Ovary (tissue), 9 donors: ENCODE measurements around the gene SH3RF1. TPM values are rescaled to one million over a fixed set of nuclear protein-coding genes. Genes with fewer than 3 reads are reported as not detected.

Experiments used
- DNase-seq, 5 donors: peaks; one replicate each; pipeline ENCODE4 v3.0.0-alpha.2; 2019 to 2020
- H3K27ac ChIP-seq, 2 donors: fragments of 200-600 bp; one replicate each; pipeline versions ENCODE4 v1.5.1 to v1.8.0; 2019 to 2022
- H3K27me3 ChIP-seq: fragments of 200-600 bp; one replicate; pipeline ENCODE4 v1.8.0; 2022
- H3K36me3 ChIP-seq: fragments of 200-600 bp; sonication (generic); one replicate; pipeline ENCODE4 v1.5.1; 2019
- H3K4me1 ChIP-seq: one replicate; pipeline ENCODE4 v1.8.1; 2013; ENCODE audit warnings: mild to moderate bottlenecking, moderate library complexity; ENCODE audit not compliant: insufficient read depth
- H3K4me3 ChIP-seq: fragments of 200-600 bp; sonication (generic); one replicate; pipeline ENCODE4 v1.5.1; 2017
- H3K9me3 ChIP-seq, 2 donors: fragments of 200-600 bp in 1 of 2; sonication (generic) in 1 of 2; one replicate each; pipeline versions ENCODE4 v1.5.1 to v1.8.1; 2013 to 2019; ENCODE audit warnings: mild to moderate bottlenecking in 1 of 2, moderate library complexity in 1 of 2
- EP300 ChIP-seq: sonication (generic); formaldehyde crosslinking; IDR thresholded peaks from one replicate; pipeline ENCODE4 v1.6.1; 2017; ENCODE audit warnings: antibody characterized with exemption
- POLR2A ChIP-seq: fragments of 450-650 bp; IDR thresholded peaks from one replicate; pipeline ENCODE4 v1.6.1; 2017; ENCODE audit warnings: antibody characterized with exemption, mild to moderate bottlenecking, moderate library complexity
- WGBS, 3 donors: extraction: QIAGEN DNeasy Blood & Tissue Kit in 1 of 3; methylation state at CpG; one replicate each; pipeline versions ENCODE4 v1.1.5 to v1.1.7; 2013 to 2017; 5-methylcytosine and 5-hydroxymethylcytosine counted together
- intact Hi-C, 4 donors: fragments of 100-400 bp; cut with DNase I; formaldehyde crosslinking; loops; one replicate each; pipeline versions ENCODE4 v1.11.0 to v1.15.1; 2022 to 2023
- polyA plus RNA-seq, 2 donors: library from polyadenylated mRNA; stranded (reverse); fragments of 200-250 nt in 1 of 2; fragments of 350-450 nt in 1 of 2; fragmentation: Illumina TruSeq in 1 of 2; extraction: RNeasy Lipid Tissue Mini Kit (QIAGEN cat#74804) in 1 of 2; gene quantifications; one replicate each; pipeline ENCODE4 v1.2.3, GENCODE V29; 2013 to 2014
- total RNA-seq, 7 donors: library from RNA; depleted of rRNA in 2 of 7; stranded (reverse); fragments of >200 nt in 2 of 7; fragmentation: NEBNext Ultra II Directional in 3 of 7; extraction: Animal tissue kit (Norgen Biotek cat#: 25700) in 3 of 7; gene quantifications; one replicate each; pipeline versions ENCODE4 v1.1.0 to v1.2.4, GENCODE V29; 2016 to 2023
- TF ChIP-seq, protein P1 (sequence below), 3 donors: fragments of 450-650 bp in 2 of 3; fragments of 200-600 bp in 1 of 3; IDR thresholded peaks; one replicate each; pipeline versions ENCODE4 v1.5.1 to v1.8.0; 2016 to 2022; ENCODE audit warnings: antibody characterized with exemption in 3 of 3, mild to moderate bottlenecking in 1 of 3
- donor health status: DM: no; HTN: no; CAD: no; lungs with moderate emphysema.
- donor health status: DM: no; HTN: no; CAD: no.
- donor health status: Bipolar disorder and iron deficiency.
- donor health status: DM: yes; HTN: yes; CAD: no.
- donor health status: DM: no; HTN: no; CAD: no.
- donor health status: DM: yes; HTN: yes; CAD: no.

The SH3RF1 gene
- total and polyA plus RNA-seq, 9 donors = 8.2 to 32.6 (median 22.3) TPM

DNA sequence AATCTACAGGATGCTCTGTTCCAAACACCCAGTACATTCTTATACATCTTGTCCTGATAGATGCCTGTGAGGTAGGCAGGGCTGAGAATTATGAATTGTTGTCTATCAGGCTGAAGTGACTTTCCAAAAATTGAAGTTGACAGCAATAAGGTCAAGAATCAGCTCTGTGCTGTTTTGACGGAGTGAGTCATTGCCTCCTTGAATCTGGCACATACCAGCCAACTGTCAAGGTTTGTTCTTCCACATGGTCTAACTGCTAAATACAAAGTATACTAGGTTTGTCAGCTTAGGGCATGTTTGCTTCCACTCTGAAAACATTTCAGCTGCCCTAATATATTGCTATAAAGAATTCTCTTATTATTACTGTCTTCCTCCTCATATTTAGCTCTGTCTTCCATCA, 32.3 kb downstream of the SH3RF1 start:
- intact Hi-C loops = no loop called here
- 41 to 72% (median 51%) methylated on average over 1 of the region's 1 CpG for WGBS, 3 donors
- TF ChIP-seq, protein P1, sequence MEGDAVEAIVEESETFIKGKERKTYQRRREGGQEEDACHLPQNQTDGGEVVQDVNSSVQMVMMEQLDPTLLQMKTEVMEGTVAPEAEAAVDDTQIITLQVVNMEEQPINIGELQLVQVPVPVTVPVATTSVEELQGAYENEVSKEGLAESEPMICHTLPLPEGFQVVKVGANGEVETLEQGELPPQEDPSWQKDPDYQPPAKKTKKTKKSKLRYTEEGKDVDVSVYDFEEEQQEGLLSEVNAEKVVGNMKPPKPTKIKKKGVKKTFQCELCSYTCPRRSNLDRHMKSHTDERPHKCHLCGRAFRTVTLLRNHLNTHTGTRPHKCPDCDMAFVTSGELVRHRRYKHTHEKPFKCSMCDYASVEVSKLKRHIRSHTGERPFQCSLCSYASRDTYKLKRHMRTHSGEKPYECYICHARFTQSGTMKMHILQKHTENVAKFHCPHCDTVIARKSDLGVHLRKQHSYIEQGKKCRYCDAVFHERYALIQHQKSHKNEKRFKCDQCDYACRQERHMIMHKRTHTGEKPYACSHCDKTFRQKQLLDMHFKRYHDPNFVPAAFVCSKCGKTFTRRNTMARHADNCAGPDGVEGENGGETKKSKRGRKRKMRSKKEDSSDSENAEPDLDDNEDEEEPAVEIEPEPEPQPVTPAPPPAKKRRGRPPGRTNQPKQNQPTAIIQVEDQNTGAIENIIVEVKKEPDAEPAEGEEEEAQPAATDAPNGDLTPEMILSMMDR (IDR thresholded peaks at IDR 0.05) = no peak
- TF ChIP-seq EP300 (no peak), POLR2A (no peak)
- Histone ChIP-seq H3K36me3 (no peaks in the 10 kb centered on the region), H3K27me3 (no peaks in the 10 kb centered on the region), H3K27ac (no peak overlapping the region), H3K4me3 (no peak overlapping the region), H3K9me3 (no peaks in the 10 kb centered on the region), H3K4me1 (peaks cover 24% of the 10 kb centered on the region)
- DNase-seq = no peak

DNA sequence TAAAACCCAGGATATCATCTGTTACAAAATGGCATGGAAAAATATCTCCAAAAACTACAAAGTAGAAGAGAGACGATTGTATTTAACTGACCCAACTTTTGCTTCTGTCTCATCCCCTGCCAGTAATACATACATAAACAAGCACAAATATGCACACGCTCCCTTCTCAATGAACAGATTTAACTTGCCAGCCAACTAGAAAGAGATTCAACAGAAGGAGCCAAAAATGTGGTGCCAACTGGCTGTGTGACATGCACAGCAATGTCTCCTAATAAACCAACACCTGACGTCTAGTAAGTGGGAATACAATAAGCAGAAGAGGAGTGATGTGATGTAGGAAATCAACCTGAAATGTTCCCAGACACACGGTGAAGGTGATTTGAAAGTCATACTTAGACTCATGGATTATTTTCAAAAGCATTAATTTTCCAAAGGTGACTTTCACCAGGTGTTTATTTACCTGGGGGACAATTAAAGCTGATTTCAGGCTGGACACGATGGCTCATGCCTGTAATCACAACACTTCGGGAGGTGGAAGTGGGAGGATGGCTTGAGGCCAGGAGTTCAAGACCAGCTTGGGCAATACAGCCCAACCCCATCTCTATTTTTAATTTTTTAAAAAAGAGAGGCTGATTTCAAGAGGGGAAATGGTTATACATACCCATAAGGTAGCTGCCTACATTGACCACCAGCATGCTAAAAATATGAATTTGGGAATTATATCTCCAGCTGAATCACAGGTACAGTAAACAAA, 33.7 kb downstream of the SH3RF1 start:
- Histone ChIP-seq H3K36me3 (no peaks in the 10 kb centered on the region), H3K9me3 (no peaks in the 10 kb centered on the region), H3K4me1 (peaks cover 24% of the 10 kb centered on the region), H3K4me3 (no peak overlapping the region), H3K27ac (no peak overlapping the region), H3K27me3 (no peaks in the 10 kb centered on the region)
- intact Hi-C loops = no loop called here
- 25 to 41% (median 32%) methylated on average over 6 of the region's 6 CpGs for WGBS, 3 donors
- TF ChIP-seq, protein P1 (IDR thresholded peaks at IDR 0.05) = no peak
- TF ChIP-seq POLR2A = no peak
- TF ChIP-seq EP300 = no peak
- peak in 1 of 5 donors; percentile 23 for DNase-seq

DNA sequence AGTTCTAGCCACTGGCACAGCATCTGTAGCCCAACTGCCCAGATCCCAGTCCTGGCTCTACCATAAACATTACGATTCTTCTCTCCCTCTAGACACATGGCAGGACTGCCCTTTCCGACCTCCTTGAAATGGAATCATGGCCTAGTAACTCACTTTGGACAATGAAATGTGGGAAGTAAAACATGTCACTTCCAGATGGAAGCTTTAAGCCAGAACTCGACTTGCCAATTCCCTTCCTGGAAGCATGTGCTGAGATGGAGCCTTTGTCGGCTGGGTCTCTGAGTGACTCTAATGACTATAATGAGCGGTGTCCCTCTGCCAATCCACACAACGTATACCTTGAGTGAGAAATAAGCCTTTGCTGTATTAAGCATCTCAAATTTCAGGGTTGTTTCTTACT, 34.7 kb downstream of the SH3RF1 start:
- no peak overlapping the region for H3K4me3 ChIP-seq
- intact Hi-C loops = no loop called here
- H3K36me3 ChIP-seq = no peaks in the 10 kb centered on the region
- no peak overlapping the region for H3K27ac ChIP-seq
- peaks cover 21% of the 10 kb centered on the region for H3K4me1 ChIP-seq
- no peaks in the 10 kb centered on the region for H3K27me3 ChIP-seq
- H3K9me3 ChIP-seq = no peaks in the 10 kb centered on the region
- DNase-seq = no peak
- no peak for TF ChIP-seq POLR2A
- TF ChIP-seq, protein P1 (IDR thresholded peaks at IDR 0.05) = no peak
- no peak for TF ChIP-seq EP300
- WGBS, 3 donors = 84 to 90% (median 87%) methylated on average over 6 of the region's 6 CpGs

DNA sequence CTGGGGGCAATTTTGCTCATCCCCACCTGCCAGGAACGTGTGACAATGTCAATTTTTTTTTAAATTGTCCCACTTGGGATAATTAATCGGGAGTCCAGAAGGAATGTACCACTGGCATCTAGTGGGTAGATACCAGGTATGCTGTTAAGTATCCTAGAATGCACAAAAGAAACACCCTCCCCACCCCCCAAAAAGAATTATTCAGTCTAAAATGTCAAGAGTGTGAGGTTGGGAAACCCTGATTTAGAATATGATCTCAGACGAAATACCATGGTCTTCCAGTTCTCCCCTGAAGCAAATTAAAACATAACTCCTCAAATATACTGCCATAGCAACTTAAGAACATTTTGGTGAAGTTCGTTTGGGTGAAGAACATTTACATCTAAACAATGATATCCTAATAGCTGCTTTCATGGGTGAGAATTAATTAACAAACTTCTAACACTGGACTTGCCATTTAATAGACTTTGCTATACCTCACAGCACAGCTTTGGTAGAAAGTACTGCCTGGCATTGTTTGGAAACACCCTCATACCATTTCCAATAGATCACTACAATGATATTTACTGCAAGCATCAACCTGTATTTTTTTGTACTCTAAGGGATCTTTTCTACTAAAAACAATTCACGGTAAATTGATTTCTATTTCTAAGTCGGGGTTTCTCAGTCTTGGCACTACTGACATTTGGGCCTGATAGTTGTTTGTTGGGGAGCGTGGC, 36.5 kb downstream of the SH3RF1 start:
- H3K4me3 ChIP-seq = no peak overlapping the region
- H3K4me1 ChIP-seq = peaks cover 15% of the 10 kb centered on the region
- TF ChIP-seq EP300 (no peak), POLR2A (no peak)
- TF ChIP-seq, protein P1 (IDR thresholded peaks at IDR 0.05) = no peak
- no peaks in the 10 kb centered on the region for H3K9me3 ChIP-seq
- H3K27ac ChIP-seq = no peak overlapping the region
- 83 to 87% (median 83%) methylated on average over 7 of the region's 7 CpGs for WGBS, 3 donors
- intact Hi-C loops = no loop called here
- no peaks in the 10 kb centered on the region for H3K36me3 ChIP-seq
- no peaks in the 10 kb centered on the region for H3K27me3 ChIP-seq
- no peak for DNase-seq
